Measurements from ENCODE around the gene KCTD17.

Gene KCTD17

DNA sequence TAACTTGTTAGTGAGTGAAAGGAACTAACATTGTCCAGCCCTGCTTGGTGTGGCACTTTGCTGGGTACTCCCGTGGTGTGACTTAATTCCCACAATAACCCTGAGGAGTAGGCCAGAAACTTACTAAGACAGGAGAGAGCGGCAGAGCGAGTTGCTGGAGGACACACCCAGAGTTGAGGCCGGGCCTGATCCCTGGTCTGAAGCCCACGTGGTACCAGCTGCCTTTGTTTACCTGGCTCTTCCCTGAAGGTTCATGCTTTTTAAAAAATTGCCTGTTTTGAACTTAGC is 31.4 kb upstream of the KCTD17 start:
- peak; percentile 62 for DNase-seq (ENCODE audit: low spot score)

DNA sequence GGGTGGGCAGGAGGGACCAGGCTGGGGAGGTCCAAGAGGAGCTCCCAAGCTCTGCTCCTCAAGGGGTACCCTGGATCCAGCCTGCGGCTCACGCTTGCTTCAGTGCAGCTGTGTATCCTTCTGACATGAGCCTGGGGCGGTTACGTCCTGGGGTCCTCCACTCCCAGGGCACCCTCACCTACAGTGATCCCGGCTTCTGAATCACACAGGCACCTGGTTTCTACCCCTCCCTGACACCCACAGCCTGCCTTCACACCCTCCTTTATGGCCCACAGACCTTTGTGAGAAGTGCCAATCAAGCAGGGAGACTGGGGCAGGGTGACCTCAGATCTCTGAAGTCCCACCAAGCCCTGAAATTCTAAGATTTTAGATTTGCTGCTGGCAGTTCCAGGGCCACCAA is 30.5 kb upstream of the KCTD17 start:
- DNase-seq (ENCODE audit: low spot score): no peak

DNA sequence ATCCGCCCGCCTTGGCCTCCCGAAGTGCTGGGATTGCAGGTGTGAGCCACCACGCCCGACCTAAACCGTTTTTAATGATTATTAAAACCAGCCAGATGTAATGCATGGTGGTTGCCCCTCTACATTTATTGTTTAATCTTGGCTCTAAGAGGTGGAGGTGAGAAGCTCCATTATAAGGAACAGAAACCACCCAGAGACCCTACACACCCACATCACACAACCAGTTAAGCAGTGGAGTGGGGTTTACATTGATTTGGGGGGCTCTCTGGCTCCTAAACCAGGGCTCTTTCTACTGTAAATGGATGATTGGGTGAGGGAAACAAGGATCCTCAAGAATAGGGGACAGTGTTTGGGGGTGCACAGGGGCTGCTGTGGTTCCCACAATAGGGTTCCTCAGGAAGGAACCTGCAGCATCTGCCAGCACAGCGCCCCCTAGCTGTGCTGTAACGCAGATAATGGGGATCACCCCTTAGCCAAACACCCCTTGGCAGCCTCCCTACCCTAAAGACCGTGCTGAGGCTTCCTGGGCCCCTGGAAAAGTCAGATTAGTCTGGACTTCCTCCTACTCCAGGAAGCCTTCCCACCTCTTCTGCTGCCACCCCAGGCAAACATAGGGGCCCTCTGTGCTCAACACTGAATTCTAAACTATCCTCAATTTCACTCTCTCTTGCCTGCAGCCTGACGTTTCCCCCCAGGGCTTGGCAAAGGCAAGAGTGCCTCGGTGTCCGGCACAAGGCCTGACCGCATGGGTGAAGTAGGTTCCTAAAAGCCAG is 29.6 kb upstream of the KCTD17 start:
- peak; percentile 76 for DNase-seq (ENCODE audit: low spot score)

DNA sequence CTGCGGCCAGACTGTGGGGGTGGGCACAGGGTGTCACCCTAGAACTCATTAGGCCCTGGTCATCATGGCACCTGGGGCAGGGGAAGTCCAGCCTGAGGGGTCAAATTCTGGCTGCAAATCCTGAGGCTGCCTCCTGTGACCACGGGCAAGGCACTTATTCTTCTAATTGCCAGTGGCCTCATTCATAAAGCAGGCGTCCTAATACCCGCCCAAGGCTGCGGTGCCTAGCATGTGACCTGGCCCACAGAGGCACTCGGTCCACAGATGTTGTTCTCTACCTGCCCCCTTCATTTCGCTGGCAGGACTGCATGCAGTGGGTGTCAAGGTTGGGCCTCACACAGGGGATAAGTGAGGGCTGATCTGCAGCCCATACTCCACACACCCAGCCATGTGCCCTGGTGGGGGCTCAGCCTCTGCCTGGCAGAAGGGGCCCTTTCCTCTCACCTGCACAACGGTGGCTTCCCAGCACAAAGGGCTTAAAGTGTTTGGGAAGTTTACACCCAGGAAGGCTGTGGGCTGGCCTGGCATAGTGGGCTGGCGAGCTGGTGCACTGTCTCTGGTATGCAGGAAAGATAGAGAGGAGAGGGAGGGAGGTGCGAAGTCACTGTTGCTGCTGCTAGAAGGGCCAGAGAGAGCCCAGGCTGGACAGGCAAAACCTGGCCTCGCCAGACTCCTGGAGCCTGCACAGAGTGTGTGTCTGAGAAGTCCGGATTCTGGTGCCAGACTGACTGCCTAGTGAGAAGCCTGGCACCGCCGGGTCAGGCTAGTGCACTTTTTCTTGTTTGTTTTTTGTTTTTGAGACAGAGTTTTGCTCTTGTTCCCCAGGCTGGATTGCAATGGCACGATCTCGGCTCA is 28.8 kb upstream of the KCTD17 start:
- no peak for DNase-seq (ENCODE audit: low spot score)

DNA sequence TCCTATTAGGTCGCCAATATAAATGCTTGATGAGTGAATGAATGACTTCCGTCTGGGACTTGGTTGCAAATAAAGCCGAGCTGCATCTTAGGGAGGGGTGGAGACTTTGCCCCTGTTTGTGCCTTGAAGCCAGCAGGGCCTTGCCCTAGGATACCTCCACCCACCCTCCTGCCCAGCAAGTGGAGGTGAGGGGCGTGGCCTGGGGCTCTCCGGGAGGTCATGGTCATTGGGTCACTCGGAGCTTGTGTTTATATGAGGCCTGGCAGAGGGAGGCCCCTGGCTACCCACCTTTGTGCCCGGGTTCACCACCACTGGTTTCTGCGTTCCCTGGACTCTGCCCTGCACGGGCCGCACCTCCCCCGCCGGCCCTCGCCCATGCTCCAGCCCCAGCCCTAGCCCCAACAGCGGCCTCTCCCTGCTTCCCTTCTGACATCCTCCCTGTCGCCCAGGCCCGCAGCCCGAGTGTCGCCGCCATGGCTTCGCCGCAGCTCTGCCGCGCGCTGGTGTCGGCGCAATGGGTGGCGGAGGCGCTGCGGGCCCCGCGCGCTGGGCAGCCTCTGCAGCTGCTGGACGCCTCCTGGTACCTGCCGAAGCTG is 27.7 kb upstream of the KCTD17 start:
- DNase-seq (ENCODE audit: low spot score): no peak

DNA sequence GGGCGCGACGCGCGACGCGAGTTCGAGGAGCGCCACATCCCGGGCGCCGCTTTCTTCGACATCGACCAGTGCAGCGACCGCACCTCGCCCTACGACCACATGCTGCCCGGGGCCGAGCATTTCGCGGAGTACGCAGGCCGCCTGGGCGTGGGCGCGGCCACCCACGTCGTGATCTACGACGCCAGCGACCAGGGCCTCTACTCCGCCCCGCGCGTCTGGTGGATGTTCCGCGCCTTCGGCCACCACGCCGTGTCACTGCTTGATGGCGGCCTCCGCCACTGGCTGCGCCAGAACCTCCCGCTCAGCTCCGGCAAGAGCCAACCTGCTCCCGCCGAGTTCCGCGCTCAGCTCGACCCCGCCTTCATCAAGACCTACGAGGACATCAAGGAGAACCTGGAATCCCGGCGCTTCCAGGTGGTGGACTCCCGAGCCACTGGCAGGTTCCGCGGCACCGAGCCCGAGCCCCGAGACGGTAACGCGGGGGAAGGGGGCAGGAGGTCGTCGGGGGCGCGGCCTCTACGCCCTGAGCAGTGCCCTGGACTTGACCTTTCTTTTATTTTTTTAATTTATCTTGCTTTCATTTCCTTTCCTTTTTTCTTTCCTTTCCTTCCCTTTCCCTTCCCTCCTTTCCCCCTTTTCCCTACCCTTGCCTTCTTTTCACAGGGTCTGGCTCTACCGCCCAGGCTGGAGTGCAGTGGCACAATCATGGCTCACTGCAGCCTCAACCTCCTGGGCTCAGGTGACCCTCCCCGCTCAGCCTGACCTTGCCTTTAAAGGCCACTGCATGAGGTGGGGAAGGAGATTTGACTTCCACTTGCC is 27.0 kb upstream of the KCTD17 start:
- DNase-seq (ENCODE audit: low spot score): no peak

DNA sequence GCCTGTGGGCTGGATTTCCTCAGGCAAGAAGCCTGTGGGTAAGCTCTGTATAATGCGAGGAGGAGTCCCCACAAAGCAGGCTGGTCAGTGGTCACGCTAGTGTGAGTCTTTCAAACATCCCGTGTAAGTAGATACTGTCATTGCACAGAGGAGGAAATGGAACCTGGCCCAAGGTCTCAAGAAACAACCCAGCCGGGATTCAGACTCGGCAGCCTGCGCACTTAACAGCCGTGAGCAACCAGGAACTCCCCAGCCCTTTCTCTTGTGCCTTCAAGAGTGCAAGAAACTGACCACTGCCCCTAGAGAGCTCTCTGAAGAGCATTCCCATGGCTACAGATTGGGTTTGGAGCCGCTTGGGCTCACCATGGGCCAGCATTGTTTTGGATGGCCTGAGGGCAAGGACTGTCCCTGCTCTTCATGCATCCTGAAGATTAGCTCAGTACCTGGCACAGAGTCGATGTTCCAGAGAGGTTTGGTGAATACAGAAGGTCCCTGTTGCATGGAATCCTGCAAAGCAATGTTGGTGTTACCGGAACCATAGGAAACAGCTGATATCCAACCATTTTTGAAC is 26.0 kb upstream of the KCTD17 start:
- DNase-seq (ENCODE audit: low spot score): no peak

DNA sequence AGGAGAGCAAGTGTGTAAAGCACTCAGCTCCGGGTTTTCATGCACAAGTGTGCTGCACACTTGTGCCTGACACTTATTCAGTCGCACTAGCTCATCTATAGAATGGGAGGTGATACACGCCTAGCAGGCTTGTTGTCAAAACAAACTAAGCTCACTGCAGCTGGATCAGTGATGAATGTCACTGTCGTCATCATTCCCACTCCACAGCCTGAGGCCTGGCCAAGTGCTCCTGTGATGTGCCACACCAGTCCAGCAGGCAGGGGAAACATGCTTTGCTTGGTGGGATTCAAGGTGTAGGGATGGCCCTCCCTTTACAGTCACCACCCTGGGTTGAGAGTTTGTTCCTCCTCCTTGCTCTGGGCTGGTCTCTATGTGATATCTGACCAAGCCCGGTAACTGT is 25.2 kb upstream of the KCTD17 start:
- DNase-seq (ENCODE audit: low spot score): no peak

DNA sequence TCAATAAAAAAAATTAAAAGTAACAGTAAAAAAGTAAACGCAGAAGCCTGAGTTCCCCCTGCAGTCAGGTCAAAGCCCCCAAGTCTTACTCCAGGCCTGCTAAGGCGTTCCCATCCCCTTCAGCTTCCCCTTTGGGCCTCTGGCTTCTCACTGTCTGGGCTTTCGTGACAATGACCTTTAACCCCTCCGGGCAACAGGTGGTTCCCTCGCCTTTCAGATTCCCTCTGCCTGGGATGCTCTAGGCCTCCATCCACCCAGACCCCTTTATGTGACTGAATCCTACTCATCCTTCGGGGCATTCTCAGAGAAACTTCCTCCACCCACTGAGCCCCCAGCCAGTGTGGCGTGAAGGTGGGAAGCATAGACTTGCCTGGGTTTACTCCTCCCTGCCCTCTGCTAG is 24.0 kb upstream of the KCTD17 start:
- no peak for DNase-seq (ENCODE audit: low spot score)

DNA sequence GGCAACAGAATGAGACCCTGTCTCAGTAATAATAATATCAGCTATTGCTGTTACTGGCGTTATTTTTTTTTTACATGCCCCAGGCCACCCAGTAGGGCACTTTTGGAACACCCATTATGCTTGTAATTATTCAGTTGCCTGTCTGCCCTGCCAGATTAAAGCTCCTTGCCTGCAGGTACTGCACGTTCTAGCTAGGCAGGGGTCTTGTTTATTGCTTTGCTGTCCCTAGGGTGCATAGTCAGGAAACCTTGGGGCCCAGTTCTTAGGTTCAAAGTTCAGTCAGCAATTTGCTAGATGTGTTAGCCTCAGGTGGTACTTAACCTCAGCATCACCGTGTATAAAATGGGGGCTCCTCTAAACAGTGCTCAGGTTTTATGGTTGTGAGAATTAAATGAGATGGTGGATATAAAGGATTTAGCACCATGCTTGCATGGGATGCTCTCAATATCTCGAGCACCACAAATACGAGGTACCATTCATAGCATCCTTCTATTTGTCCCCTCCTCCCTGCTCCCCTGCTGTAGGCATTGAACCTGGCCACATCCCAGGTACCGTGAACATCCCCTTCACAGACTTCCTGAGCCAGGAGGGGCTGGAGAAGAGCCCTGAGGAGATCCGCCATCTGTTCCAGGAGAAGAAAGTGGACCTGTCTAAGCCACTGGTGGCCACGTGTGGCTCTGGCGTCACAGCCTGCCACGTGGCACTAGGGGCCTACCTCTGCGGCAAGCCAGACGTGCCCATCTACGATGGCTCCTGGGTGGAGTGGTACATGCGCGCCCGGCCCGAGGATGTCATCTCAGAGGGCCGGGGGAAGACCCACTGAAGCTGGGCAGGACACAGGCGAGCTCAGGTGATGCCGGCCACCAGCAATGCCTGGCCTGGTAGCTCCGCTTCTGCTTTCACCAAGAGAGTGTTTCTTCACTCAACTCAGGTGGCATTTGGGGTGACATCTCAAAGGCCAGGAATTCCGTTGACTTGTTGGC is 22.6 kb upstream of the KCTD17 start:
- DNase-seq (ENCODE audit: low spot score): no peak

DNA sequence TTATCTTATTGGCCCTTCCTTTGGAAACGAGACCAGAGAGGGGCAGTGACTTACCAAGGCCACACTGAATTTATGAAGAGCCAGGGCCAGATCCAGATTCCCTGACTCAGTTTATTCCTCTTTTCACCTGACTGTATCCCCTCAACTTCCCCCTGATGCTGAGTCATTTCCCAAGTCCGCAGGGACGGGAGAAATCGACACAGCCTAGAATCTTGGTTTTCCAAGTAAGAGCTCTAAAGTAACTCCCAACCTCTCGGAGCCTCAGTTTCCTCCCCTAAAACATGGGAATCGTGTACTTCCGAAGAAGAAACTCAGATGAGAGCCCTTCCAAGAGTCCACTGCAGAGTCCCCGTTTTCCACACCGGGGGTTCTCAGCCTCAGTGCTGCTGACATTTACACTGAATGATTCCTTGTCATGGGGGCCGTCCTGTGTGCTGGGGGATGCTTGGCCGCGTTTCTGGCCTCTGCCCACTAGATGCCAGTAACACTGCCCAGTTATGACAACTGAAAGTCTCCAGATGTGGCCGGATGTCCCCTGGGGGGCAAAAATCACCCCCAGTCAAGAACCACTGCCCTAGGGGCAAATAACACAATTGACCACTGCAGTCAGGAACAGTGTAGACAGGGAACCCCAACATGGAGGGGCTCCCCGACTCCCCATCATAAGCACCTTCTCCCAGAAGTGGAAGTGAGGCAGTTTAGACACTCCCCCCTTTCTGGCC is 20.8 kb upstream of the KCTD17 start:
- DNase-seq (ENCODE audit: low spot score): no peak

DNA sequence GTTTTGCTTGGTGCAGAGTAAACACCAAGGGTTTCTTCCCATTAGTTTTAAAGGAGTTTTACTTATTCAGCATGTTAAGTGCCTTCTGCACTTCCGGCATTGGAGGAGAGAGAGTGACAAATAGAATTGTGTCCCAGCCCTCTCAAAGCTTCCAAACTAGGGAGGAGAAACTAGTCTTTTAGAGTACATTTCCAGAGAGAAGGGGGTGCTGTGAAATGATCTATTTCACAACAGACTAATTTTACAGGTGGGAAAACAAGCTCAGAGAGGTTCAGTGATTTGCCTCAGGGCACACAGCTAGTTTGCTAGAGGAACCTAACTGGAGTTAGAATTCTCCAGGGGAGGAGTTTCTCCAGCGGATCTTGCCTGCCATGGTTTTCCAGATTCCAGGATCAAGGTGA is 19.4 kb upstream of the KCTD17 start:
- no peak for DNase-seq (ENCODE audit: low spot score)

DNA sequence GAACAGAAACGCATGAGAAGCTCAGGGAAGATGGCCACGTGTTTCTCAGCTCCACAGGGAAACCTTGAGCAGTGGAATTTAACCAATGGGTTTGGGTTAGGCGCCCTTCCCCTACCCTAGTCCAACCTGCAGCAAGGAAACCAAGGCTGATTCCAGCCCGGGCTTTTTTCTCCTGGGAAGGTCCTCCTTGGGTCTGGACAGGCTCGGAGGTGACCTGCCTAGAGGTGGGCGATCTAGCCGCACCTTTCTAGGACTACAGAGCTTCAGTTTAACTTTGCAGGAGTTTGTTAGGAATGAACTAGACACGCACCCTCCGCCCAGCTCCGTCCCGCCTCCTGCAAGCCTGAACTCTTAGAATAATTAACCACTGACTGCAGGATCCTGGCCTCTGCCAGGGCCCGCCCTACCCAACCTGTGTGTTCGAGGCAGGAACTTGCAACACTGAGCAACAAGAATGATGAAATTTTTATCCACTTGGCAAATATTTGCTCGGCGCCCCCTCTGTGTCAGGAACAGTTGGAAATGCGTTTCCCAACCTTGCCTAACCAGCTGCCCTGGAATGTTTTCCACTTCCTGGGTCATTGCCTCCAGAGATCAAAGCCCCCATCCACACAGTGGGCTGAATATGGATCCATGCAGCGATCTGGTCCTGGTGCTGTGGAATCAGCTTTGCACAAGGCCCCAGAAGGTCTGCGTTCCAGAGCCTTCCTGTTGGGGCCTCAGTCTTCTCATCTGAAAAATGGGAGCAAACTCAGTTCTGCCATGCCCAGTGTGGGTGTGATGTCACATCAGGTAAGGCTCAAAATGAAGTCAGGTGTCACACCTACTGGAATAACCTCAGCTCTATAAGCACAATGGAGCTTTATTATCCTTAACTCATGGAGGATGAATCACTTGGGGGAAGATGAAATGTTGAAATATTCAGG is 18.7 kb upstream of the KCTD17 start:
- DNase-seq (ENCODE audit: low spot score): peak; percentile 39

DNA sequence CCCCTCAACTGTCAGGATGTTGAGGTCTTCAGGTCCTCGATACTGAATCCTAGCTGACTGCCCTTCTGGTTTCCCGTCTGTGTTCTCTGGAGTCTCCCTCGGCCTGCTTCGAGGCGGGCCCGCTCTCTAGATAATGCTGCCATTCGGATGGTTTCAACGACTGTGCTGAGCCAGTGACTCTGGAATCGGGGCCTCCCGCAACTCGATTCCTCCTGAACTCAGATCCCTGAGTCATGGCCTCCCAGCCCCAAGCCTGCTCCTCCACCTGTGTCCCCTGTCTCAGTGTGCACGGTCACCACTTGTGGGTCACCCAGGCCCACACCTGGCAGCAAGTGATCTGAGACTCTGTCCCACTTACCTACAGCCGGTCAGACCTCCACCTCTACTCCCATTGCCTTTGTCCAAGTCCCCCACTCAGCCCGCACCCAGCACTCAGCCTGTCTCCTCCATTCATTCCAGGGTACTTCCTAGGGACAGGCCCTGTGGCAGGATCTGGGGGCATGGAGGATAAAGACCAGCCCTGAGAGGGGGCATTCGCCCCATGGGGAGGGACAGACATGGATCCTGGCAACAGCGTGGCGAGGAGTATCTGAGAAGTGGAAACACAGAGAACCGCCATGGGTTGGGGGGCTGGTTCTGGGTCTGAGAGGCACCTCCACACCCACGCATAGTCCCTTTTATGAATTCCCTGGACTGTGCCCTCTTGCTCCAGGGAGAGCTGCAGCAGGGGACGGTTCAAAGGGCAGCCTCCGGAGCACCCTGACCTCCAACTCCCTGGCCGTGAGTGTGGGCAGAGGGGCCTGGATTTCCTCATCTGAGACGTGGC is 17.7 kb upstream of the KCTD17 start:
- DNase-seq (ENCODE audit: low spot score): no peak

DNA sequence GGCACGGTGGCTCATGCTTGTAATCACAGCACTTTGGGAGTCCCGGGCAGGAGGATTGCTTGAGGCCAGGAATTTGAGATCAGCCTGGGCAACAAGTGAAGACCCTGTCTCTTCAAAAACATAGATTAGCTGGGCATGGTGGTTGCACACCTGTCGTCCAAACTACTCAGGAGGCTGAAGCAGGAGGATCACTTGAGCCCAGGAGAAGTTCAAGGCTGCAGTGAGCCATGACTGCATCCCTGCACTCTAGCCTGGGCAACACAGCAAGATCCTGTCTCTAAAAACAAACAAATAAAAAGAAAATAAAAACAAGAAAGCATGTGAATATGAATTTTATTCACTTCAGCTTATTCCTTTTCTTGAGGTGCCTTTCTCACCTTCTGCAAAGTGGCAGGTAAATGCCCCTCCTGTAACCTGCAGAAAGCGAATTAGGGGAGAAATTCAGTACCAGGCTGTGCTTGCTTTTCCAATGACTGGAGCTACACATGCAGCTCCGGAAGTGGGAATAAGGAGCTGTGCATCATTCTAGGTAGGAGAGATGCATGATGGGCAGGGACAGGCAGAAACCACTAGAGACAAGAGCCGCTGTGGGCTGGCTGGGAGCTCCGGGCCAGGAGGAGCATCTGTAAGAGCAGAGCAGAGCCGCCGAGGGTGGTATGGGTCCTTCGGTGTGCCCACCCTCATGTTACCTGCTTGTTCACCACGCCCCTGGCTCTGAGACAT is 14.7 kb upstream of the KCTD17 start:
- no peak for DNase-seq (ENCODE audit: low spot score)

DNA sequence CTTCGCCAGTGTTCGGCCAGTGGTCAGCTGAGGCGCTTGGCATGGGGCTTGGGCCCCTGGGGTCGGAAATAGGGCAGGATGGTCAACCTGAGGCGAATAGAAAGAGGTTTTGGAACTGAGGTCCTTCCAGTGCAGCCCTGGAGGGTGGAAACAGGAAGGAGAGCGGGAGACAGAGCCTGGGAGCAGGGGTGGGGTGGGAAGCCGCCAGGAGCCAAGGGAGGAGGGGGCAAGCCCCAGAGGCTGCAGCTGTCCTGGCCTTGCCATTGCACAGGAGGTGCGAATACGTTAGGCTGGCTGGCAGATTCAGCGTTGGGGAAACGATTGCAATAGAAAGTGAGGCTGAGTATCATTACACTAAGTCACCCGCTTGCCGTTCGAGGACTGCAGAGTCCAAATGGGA is 13.9 kb upstream of the KCTD17 start:
- DNase-seq (ENCODE audit: low spot score): no peak

DNA sequence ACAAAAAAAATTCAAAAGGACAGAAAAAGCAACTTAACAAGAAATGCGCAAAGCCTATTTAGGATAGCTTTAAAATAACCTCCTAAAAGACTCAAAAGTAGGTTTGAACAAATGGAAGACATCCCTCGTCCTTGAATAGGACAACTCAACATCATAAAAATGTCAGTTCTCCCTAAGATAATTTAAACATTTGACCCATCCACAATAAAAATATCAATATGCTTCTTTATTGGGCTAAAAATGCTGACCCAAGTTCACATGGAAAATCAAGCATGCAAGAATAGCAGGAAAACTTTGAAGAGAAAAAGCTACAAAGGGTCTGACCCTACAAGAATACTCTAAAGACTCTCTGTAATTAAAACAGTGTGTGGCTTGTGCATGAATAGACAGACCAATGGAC is 12.1 kb upstream of the KCTD17 start:
- no peak for DNase-seq (ENCODE audit: low spot score)

All from AG08396 (cell line).